GM10847 (cell line): ENCODE data around the gene EEF1AKMT4.

Experiments
- POLR2A ChIP-seq: IDR thresholded peaks from 2 replicates; pipeline ENCODE4 v1.6.1; 2011; ENCODE audit not compliant: insufficient read length; ENCODE audit errors: extremely low read depth

The EEF1AKMT4 gene

DNA sequence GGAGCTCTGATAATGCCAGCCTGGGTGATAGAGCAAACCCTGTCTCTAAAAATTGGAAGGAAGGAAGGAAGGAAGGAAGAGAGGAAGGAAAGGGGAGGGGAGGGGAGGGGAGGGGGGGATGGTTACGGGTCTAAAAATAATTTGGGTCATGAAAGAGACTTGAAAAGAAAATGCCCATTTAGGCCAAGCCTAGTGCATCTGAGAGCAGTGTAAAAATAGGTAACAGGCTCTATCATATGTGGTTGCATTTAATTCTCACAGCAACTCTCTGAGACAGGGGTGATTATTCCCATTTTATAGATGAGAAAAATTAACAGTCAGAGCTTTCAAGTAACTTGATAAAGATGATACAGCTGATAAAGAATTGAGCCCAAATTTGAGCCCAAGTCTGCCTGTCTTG lies 22.8 kb downstream of the EEF1AKMT4 start:
- TF ChIP-seq POLR2A = no peak

DNA sequence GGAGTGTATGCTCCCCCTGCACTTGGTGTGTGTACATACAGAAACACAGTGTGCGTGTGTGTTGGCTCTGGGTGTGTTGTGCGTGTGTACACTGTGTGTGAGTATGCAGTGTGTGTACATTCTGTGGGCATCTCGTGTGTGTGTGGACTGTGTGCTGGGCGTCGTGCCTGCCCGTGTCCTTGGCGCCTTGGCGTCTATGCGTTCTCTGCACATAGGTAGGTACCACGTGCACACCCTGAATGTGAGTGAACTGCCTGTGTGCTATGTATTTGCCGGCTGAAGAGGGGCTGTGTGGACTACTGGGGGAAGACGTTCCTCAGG lies 25.9 kb downstream of the EEF1AKMT4 start:
- TF ChIP-seq POLR2A = no peak

- TF ChIP-seq POLR2A = no peak
Measured at GRCh38 chr3:184275961-184276910, 26.8 kb downstream of the EEF1AKMT4 start, which contains the start of gene ECE2. ECE2 (plus strand) TSS chr3:184276022; CDS start chr3:184276154, 132 bp downstream.

- no peak for TF ChIP-seq POLR2A
Measured at GRCh38 chr3:184277366-184277765, 27.9 kb downstream of the EEF1AKMT4 start.

DNA sequence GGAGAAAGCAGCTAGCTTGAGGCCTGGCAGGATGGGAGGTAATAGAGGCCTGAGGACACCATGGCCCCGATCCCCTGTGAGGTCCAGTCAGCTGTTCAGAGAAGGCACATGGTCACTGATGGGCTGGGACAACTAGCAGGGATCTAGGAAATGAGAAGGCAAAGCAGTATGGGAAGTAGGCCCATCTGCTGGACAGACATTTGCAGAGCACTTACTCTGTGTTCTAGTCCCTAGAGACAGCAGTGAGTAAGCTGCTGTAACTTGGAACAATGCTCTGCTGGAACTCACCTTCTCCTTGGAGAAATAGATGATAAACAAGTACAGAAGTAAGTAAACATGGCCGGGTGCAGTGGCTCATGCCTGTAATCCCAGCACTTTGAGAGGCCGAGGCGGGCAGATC lies 33.5 kb downstream of the EEF1AKMT4 start:
- TF ChIP-seq POLR2A = no peak

GRCh38 chr3:184283681-184284080 lies 34.2 kb downstream of the EEF1AKMT4 start:
- TF ChIP-seq POLR2A = no peak

GRCh38 chr3:184284696-184285095 lies 35.2 kb downstream of the EEF1AKMT4 start:
- TF ChIP-seq POLR2A = no peak

GRCh38 chr3:184289426-184289938 lies 40.0 kb downstream of the EEF1AKMT4 start:
- no peak for TF ChIP-seq POLR2A

DNA sequence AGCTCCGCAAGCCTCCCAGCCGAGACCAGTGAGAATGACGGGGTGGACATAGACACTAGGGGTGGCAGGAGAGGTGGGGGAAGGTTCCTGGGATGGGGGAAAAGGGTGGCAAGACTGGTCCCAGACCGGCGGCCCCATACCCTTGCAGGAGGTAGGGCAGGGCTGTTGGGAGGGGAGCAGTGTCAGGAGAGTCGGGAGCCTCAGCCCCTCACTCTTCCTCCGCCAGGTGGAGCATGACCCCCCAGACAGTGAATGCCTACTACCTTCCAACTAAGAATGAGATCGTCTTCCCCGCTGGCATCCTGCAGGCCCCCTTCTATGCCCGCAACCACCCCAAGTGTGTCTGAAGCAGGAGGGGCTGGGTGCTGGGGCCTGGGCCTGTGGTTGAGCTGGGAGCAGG lies 40.9 kb downstream of the EEF1AKMT4 start:
- TF ChIP-seq POLR2A = no peak

DNA sequence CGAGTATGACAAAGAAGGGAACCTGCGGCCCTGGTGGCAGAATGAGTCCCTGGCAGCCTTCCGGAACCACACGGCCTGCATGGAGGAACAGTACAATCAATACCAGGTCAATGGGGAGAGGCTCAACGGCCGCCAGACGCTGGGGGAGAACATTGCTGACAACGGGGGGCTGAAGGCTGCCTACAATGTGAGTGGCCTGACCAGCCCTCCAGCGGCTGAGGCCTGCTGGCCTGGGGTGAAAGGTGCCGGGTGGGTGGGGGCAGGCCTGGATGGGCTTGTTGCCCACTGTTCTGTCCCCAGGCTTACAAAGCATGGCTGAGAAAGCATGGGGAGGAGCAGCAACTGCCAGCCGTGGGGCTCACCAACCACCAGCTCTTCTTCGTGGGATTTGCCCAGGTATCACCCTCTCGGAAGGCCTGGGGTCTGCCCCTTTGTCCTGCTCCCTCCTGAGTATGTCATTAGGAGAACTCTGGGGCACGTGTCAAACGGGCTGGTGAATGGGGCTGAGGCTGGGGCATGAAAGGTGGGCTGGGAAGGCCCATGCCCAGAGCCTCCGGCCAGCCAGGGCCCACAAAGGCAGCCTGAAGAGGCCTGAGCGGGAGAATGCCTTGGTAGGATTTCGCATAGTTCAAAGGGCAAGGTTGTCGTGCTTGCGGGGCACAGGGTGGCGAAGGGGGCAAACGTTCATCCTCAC lies 41.7 kb downstream of the EEF1AKMT4 start:
- no peak for TF ChIP-seq POLR2A

DNA sequence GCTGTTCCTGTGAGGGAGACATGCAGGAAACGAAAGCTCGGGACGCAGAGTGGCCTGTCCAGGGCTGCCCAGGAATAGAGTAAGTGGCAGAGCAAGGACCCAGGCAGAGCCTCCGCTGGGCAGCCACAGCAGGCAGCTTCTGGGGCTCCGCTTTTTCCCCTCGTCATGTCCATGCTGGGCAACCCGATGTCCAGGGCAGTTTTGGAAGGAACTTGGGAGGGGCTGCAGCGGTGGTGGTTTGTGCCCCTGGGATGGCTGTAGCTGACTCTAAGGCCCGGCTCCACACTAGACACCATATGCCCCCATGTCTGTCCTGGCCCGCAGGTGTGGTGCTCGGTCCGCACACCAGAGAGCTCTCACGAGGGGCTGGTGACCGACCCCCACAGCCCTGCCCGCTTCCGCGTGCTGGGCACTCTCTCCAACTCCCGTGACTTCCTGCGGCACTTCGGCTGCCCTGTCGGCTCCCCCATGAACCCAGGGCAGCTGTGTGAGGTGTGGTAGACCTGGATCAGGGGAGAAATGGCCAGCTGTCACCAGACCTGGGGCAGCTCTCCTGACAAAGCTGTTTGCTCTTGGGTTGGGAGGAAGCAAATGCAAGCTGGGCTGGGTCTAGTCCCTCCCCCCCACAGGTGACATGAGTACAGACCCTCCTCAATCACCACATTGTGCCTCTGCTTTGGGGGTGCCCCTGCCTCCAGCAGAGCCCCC lies 42.4 kb downstream of the EEF1AKMT4 start:
- no peak for TF ChIP-seq POLR2A

DNA sequence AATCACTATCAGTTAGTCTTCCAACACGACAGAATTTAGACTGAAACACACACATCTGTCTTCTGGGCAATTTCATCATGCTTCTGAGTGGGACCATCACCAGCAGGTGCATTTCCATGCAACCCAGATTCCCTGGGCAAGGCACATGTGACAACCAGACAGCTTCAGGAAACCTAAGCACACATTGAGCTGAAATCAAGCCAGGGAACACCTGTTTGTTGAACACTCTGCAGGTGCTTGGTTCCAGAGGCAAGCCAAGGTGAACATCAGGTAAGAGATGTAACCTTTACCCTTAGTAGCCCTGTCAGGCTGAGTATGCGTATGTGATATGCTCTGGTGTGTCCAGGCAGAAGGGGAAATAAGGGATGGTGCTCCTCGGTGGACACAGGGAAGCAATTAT lies 46.3 kb downstream of the EEF1AKMT4 start:
- TF ChIP-seq POLR2A = no peak

GRCh38 chr3:184296616-184297015 lies 47.1 kb downstream of the EEF1AKMT4 start:
- no peak for TF ChIP-seq POLR2A

GRCh38 chr3:184298759-184299487 lies 49.5 kb downstream of the EEF1AKMT4 start, which contains the start of gene PSMD2:
PSMD2 (plus strand) TSS chr3:184299241; CDS start chr3:184299267, 26 bp downstream.
- TF ChIP-seq POLR2A = peak; percentile 73
